GM23248 (cell line): Measurements from ENCODE around the gene NOL9. TPM values are rescaled to one million over a fixed set of nuclear protein-coding genes. Genes with fewer than 3 reads are reported as not detected.

ENCODE experiments used
- DNase-seq: peaks from one replicate; pipeline ENCODE4 v3.0.0-alpha.2; 2015
- H2AFZ ChIP-seq: fragments of 200-600 bp; sonication (generic); 2 replicates; pipeline ENCODE4 v1.6.1; 2016; ENCODE audit warnings: antibody characterized with exemption
- H3F3A ChIP-seq: fragments of 200-600 bp; sonication (generic); 2 replicates; pipeline ENCODE4 v1.6.1; 2016; ENCODE audit warnings: mild to moderate bottlenecking, antibody characterized with exemption, mixed run types; ENCODE audit not compliant: insufficient read depth
- H3K27ac ChIP-seq: fragments of 200-600 bp; sonication (generic); 2 replicates; pipeline ENCODE4 v1.5.1; 2016; ENCODE audit warnings: mild to moderate bottlenecking
- H3K27me3 ChIP-seq: fragments of 200-600 bp; sonication (generic); replicated peaks from 2 replicates; pipeline ENCODE4 v1.6.1; 2016; ENCODE audit warnings: mild to moderate bottlenecking; ENCODE audit not compliant: insufficient read depth
- H3K36me3 ChIP-seq: fragments of 200-600 bp; sonication (generic); 2 replicates; pipeline ENCODE4 v1.6.1; 2016; ENCODE audit warnings: low read depth, mild to moderate bottlenecking
- H3K4me1 ChIP-seq: fragments of 200-600 bp; sonication (generic); 2 replicates; pipeline ENCODE4 v1.6.1; 2016; ENCODE audit warnings: mild to moderate bottlenecking; ENCODE audit not compliant: insufficient read depth
- H3K4me2 ChIP-seq: fragments of 200-600 bp; sonication (generic); one replicate; pipeline ENCODE4 v1.6.1; 2016; ENCODE audit warnings: mild to moderate bottlenecking; ENCODE audit not compliant: unreplicated experiment
- H3K4me3 ChIP-seq: fragments of 200-600 bp; sonication (generic); 2 replicates; pipeline ENCODE4 v1.5.1; 2016; ENCODE audit warnings: mild to moderate bottlenecking
- H3K79me2 ChIP-seq: fragments of 200-600 bp; sonication (generic); 2 replicates; pipeline ENCODE4 v1.6.1; 2016; ENCODE audit warnings: mild to moderate bottlenecking; ENCODE audit not compliant: insufficient read depth
- H3K9ac ChIP-seq: fragments of 200-600 bp; sonication (generic); 2 replicates; pipeline ENCODE4 v1.6.1; 2016; ENCODE audit warnings: mild to moderate bottlenecking
- H3K9me2 ChIP-seq: fragments of 200-600 bp; sonication (generic); 2 replicates; pipeline ENCODE4 v1.6.1; 2016; ENCODE audit warnings: mixed run types, mild to moderate bottlenecking, moderate library complexity; ENCODE audit not compliant: insufficient read depth
- H3K9me3 ChIP-seq: fragments of 200-600 bp; sonication (generic); one replicate; pipeline ENCODE4 v1.6.1; 2017; ENCODE audit warnings: low read depth
- H4K20me1 ChIP-seq: fragments of 200-600 bp; sonication (generic); 2 replicates; pipeline ENCODE4 v1.6.0; 2016; ENCODE audit not compliant: insufficient read depth
- EZH2 ChIP-seq: fragments of 200-600 bp; sonication (generic); IDR thresholded peaks from 2 replicates; pipeline ENCODE4 v1.6.1; 2018; ENCODE audit warnings: antibody characterized with exemption, mild to moderate bottlenecking; ENCODE audit not compliant: insufficient read depth, poor library complexity, severe bottlenecking
- EZH2phosphoT487 ChIP-seq: fragments of 200-600 bp; sonication (generic); IDR thresholded peaks from 2 replicates; pipeline ENCODE4 v1.6.1; 2018; ENCODE audit warnings: antibody characterized with exemption, moderate library complexity, mild to moderate bottlenecking, low read depth; ENCODE audit not compliant: insufficient read depth
- WGBS, 2 experiments: methylation state at CpG; one replicate each; pipeline ENCODE4 v1.1.6; 2015 to 2017; ENCODE audit warnings: low lambda C conversion rate in 2 of 2, low coverage in 1 of 2; ENCODE audit errors: missing lambda C conversion rate in 2 of 2; 5-methylcytosine and 5-hydroxymethylcytosine counted together
- in situ Hi-C: fragments of 300-500 bp; cut with MboI; formaldehyde crosslinking; loops from 2 replicates; pipeline ENCODE4 v1.15.0; 2020
- polyA plus RNA-seq: library from polyadenylated mRNA; unstranded; fragments of >200 nt; fragmentation: Nextera tagmentation; extraction: Ambion mirVana; gene quantifications from 2 replicates; pipeline ENCODE4 v1.2.1, GENCODE V29; 2016
- total RNA-seq: library from RNA; depleted of rRNA; stranded (reverse); fragments of >200 nt; shearing (Covaris generic); gene quantifications from 2 replicates; pipeline ENCODE4 v1.2.3, GENCODE V29; 2014

NOL9 gene
- total and polyA plus RNA-seq, 2 experiments from 2014 or later, result 13.0 to 27.8 TPM

DNA sequence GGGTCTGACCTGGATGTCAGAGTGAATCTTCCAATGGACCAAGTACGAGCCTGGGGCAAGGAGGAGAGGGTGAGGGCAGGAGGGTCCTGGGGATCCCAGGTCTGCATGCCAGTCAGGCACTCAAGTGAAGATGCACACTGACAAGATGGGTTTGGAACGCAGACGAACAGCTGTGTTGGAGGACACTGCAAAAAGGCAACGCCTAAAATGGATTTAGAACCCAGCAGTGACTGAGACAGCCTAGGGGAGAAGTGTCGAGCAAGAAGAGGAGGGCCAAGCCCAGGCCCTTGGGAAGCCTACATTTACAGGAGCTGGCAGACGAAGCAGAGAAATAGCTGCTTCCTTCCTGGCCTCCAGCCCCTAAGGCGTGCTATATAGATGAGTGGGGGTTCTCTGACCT lies 25.8 kb downstream of the NOL9 start:
- TF ChIP-seq EZH2 (no peak), EZH2phosphoT487 (no peak)
- H3K27me3 ChIP-seq, result no peaks in the 10 kb centered on the region
- H3K4me3 ChIP-seq, result no peak overlapping the region
- H2AFZ ChIP-seq, result no peak overlapping the region
- peaks cover 30% of the 10 kb centered on the region; the same call in 1 of the 2 replicates for H3K36me3 ChIP-seq
- no peak for DNase-seq
- no peak overlapping the region for H3K27ac ChIP-seq
- no peak overlapping the region for H3K9ac ChIP-seq
- no peaks in the 10 kb centered on the region for H3K9me3 ChIP-seq
- H3K4me1 ChIP-seq, result no peaks in the 10 kb centered on the region
- 96 to 97% methylated on average over 7 of the region's 7 CpGs for WGBS, 2 experiments
- in situ Hi-C loops, result no loop called here
- no peaks in the 10 kb centered on the region for H4K20me1 ChIP-seq
- H3K79me2 ChIP-seq, result no peaks in the 10 kb centered on the region
- peaks cover 15% of the 10 kb centered on the region; the same call in 1 of the 2 replicates for H3F3A ChIP-seq
- H3K9me2 ChIP-seq, result no peaks in the 10 kb centered on the region
- H3K4me2 ChIP-seq, result no peak overlapping the region

DNA sequence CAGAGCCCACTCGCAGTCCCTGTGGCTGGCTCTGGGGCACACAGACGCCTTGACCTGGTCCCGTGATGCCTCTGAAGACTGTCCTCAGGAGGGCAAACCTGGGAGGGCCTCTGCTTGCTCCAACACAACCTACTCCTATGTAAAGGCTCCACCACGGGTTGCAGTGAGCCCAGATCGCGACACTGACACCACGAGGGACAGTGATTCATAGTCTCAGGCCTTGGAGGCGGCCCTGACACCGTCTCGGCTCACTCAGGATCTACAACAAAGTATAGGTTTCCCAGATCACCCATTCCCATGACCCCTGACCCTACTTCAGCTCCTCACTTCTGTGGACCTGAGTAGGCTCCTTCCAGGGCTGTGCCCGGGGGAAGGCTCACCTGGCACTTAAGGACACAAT lies 28.0 kb downstream of the NOL9 start:
- Histone ChIP-seq H3K27ac (no peak overlapping the region), H3K4me1 (peaks cover 5% of the 10 kb centered on the region), H3K27me3 (no peaks in the 10 kb centered on the region), H3K9me2 (no peaks in the 10 kb centered on the region), H3K4me2 (no peak overlapping the region), H4K20me1 (no peaks in the 10 kb centered on the region), H3K9ac (no peak overlapping the region), H3K36me3 (peaks cover 19% of the 10 kb centered on the region; the same call in 1 of the 2 replicates), H3K79me2 (no peaks in the 10 kb centered on the region), H2AFZ (no peak overlapping the region), H3K4me3 (no peak overlapping the region), H3F3A (peaks cover 26% of the 10 kb centered on the region), H3K9me3 (no peaks in the 10 kb centered on the region)
- TF ChIP-seq EZH2phosphoT487 (no peak), EZH2 (no peak)
- no peak for DNase-seq
- in situ Hi-C loops, result no loop called here
- 67 to 68% methylated on average over 11 of the region's 11 CpGs for WGBS, 2 experiments

DNA sequence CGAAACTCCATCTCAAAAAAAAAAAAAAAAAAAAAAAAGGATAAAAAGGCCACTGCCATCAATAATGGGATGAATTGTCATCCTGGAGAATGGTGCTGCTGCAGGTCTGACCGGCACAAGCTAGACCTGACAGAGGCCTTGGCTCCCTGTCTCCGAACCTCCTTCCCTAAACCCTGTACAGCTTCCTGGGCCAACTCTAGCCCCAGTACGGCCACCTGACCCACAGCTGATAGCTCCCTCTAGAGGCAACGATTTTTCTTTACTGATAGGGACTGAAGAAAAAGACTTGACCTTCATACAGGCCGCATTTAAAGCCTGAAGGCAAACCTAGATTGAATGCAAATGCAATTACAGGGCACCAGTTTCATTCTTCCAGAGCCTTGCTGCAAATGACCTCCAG lies 30.7 kb downstream of the NOL9 start:
- in situ Hi-C loops, result no loop called here
- Histone ChIP-seq H3K79me2 (no peaks in the 10 kb centered on the region), H3K27ac (no peak overlapping the region), H2AFZ (no peak overlapping the region), H3K4me1 (peaks cover 23% of the 10 kb centered on the region), H3F3A (peaks cover 38% of the 10 kb centered on the region), H3K36me3 (peaks cover 14% of the 10 kb centered on the region; the same call in 1 of the 2 replicates), H3K4me2 (no peak overlapping the region), H3K9me3 (no peaks in the 10 kb centered on the region), H3K9ac (0 out of 2 replicates have a peak overlapping the region, but pooled peaks have one; percentile 5), H3K4me3 (no peak overlapping the region), H4K20me1 (no peaks in the 10 kb centered on the region), H3K9me2 (no peaks in the 10 kb centered on the region), H3K27me3 (no peaks in the 10 kb centered on the region)
- no peak for TF ChIP-seq EZH2phosphoT487
- TF ChIP-seq EZH2, result no peak
- 56 to 68% methylated on average over 5 to 6 of the region's 6 CpGs for WGBS, 2 experiments
- peak; percentile 54 for DNase-seq

DNA sequence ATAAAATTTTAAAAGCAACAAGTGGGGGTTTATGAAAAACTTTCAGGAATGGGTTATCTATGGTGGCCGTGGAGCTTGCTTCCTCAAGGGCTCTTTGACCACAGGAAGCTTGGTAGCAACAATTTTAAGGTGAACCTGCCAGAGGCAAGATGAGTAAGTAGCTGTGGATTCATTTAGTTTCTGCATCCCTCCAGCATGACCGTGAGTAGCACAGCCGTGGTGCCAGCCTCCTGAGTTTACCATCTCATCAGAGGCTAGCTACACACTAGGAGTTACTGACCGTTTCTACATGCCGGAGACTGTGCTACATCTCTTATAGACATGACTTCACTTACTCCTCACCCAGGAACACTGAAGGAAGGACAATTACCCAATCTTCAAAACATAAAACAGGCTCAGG lies 32.8 kb downstream of the NOL9 start:
- H2AFZ ChIP-seq, result no peak overlapping the region
- no peak overlapping the region for H3K4me2 ChIP-seq
- H3K9ac ChIP-seq, result no peak overlapping the region
- no peaks in the 10 kb centered on the region for H3K27me3 ChIP-seq
- no peak overlapping the region for H3K4me3 ChIP-seq
- 56 to 60% methylated on average over 5 of the region's 5 CpGs for WGBS, 2 experiments
- H3K36me3 ChIP-seq, result peaks cover 13% of the 10 kb centered on the region; the same call in 1 of the 2 replicates
- H3K79me2 ChIP-seq, result no peaks in the 10 kb centered on the region
- H3K27ac ChIP-seq, result 0 out of 2 replicates have a peak overlapping the region, but pooled peaks have one; percentile 18
- no peak for TF ChIP-seq EZH2
- TF ChIP-seq EZH2phosphoT487, result no peak
- no peaks in the 10 kb centered on the region for H3K9me2 ChIP-seq
- H3F3A ChIP-seq, result peaks cover 38% of the 10 kb centered on the region
- no peaks in the 10 kb centered on the region for H4K20me1 ChIP-seq
- peak; percentile 59 for DNase-seq
- H3K9me3 ChIP-seq, result no peaks in the 10 kb centered on the region
- peaks cover 30% of the 10 kb centered on the region for H3K4me1 ChIP-seq
- in situ Hi-C loops, result no loop called here
